ENCODE data around the gene PTRHD1. TPM values are rescaled to one million over a fixed set of nuclear protein-coding genes. Genes with fewer than 3 reads are reported as not detected.
"Not testable (repeated sequence)": the region's sequence is repeated elsewhere in the genome, so short reads cannot be mapped to it uniquely, and the experiment has no call there.

Gene PTRHD1
- total and polyA plus RNA-seq, 5 donors from 2014 or later = 16.9 to 83.0 (median 52.4) TPM

- H3K27me3 Mint-ChIP-seq = no peaks in the 10 kb centered on the region
- H3K36me3 Mint-ChIP-seq = peaks cover 28% of the 10 kb centered on the region
- Histone ChIP-seq H3K4me1 (ENCODE audit: control insufficient read depth, insufficient read depth, low read length, poor library complexity, severe bottlenecking) (peaks cover 4% of the 10 kb centered on the region), H3K27me3 (ENCODE audit: control insufficient read depth, insufficient read depth, low read length) (no peaks in the 10 kb centered on the region), H3K27ac (ENCODE audit: insufficient read depth, low read length, poor library complexity, severe bottlenecking) (no peak overlapping the region), H3K36me3 (ENCODE audit: control insufficient read depth, insufficient read depth, low read length) (peaks cover 31% of the 10 kb centered on the region), H3K4me3 (ENCODE audit: low read depth, low read length) (no peak overlapping the region), H3K9me3 (ENCODE audit: control insufficient read depth in 2 of 2, low read length in 2 of 2) (no peaks in the 10 kb centered on the region)
- DNase-seq (no peak), ATAC-seq (ENCODE audit: low read depth in 2 of 2) (no peak)
- H3K4me1 Mint-ChIP-seq = peaks cover 2 to 13% (median 8%) of the 10 kb centered on the region in 4 donors
- no peak overlapping the region for H3K4me3 Mint-ChIP-seq
- H3K27ac Mint-ChIP-seq = no peak overlapping the region
- no peaks in the 10 kb centered on the region for H3K9me3 Mint-ChIP-seq
These were observed 21.3 kb upstream of the PTRHD1 start for GRCh38 chr2:24814516-24814915.

GRCh38 chr2:24813691-24814137 is 20.5 kb upstream of the PTRHD1 start:
- no peaks in the 10 kb centered on the region for H3K27me3 Mint-ChIP-seq
- no peak for ATAC-seq (ENCODE audit: low read depth in 2 of 2)
- no peaks in the 10 kb centered on the region for H3K9me3 ChIP-seq (ENCODE audit: control insufficient read depth in 2 of 2, low read length in 2 of 2)
- no peak overlapping the region for H3K4me3 ChIP-seq (ENCODE audit: low read depth, low read length)
- DNase-seq = no peak
- peak overlapping the region in 1 of 3 donors; percentile 66 for H3K27ac Mint-ChIP-seq
- H3K4me3 Mint-ChIP-seq = no peak overlapping the region
- no peak overlapping the region for H3K27ac ChIP-seq (ENCODE audit: insufficient read depth, low read length, poor library complexity, severe bottlenecking)
- H3K27me3 ChIP-seq (ENCODE audit: control insufficient read depth, insufficient read depth, low read length) = no peaks in the 10 kb centered on the region
- H3K4me1 ChIP-seq (ENCODE audit: control insufficient read depth, insufficient read depth, low read length, poor library complexity, severe bottlenecking) = peaks cover 10% of the 10 kb centered on the region
- peaks cover 26% of the 10 kb centered on the region for H3K36me3 Mint-ChIP-seq
- peaks cover 24% of the 10 kb centered on the region for H3K36me3 ChIP-seq (ENCODE audit: control insufficient read depth, insufficient read depth, low read length)
- no peaks in the 10 kb centered on the region for H3K9me3 Mint-ChIP-seq
- H3K4me1 Mint-ChIP-seq = peaks cover 10 to 19% (median 15%) of the 10 kb centered on the region in 4 donors

- Histone ChIP-seq H3K27me3 (ENCODE audit: control insufficient read depth, insufficient read depth, low read length) (no peaks in the 10 kb centered on the region), H3K36me3 (ENCODE audit: control insufficient read depth, insufficient read depth, low read length) (no peaks in the 10 kb centered on the region), H3K9me3 (ENCODE audit: control insufficient read depth in 2 of 2, low read length in 2 of 2) (no peaks in the 10 kb centered on the region), H3K27ac (ENCODE audit: insufficient read depth, low read length, poor library complexity, severe bottlenecking) (no peak overlapping the region), H3K4me3 (ENCODE audit: low read depth, low read length) (peak overlapping the region; percentile 83), H3K4me1 (ENCODE audit: control insufficient read depth, insufficient read depth, low read length, poor library complexity, severe bottlenecking) (peaks cover 12% of the 10 kb centered on the region)
- peaks cover 0 to 5% (median 0%) of the 10 kb centered on the region in 7 donors for H3K9me3 Mint-ChIP-seq
- DNase-seq (no peak), ATAC-seq (ENCODE audit: low read depth in 2 of 2) (no peak)
- H3K4me3 Mint-ChIP-seq = peak overlapping the region; percentile 61 to 87 (median 79)
- no peaks in the 10 kb centered on the region for H3K27me3 Mint-ChIP-seq
- peaks cover 24% of the 10 kb centered on the region for H3K36me3 Mint-ChIP-seq
- peaks cover 13 to 33% (median 28%) of the 10 kb centered on the region in 4 donors for H3K4me1 Mint-ChIP-seq
- H3K27ac Mint-ChIP-seq = peak overlapping the region; percentile 75 to 82 (median 75)
These were observed 16.3 kb upstream of the PTRHD1 start for GRCh38 chr2:24809316-24810007.

- H3K4me3 ChIP-seq (ENCODE audit: low read depth, low read length) = no peak overlapping the region
- Mint-ChIP-seq H3K27me3 (no peaks in the 10 kb centered on the region), H3K4me3 (peak overlapping the region in 1 of 4 donors; percentile 32), H3K27ac (peak overlapping the region; percentile 29 to 57 (median 34)), H3K4me1 (peaks cover 8 to 43% (median 27%) of the 10 kb centered on the region in 4 donors), H3K9me3 (peaks cover 0 to 5% (median 0%) of the 10 kb centered on the region in 7 donors), H3K36me3 (peaks cover 33% of the 10 kb centered on the region)
- H3K9me3 ChIP-seq (ENCODE audit: control insufficient read depth in 2 of 2, low read length in 2 of 2) = no peaks in the 10 kb centered on the region
- DNase-seq (no peak), ATAC-seq (ENCODE audit: low read depth in 2 of 2) (no peak)
- H3K4me1 ChIP-seq (ENCODE audit: control insufficient read depth, insufficient read depth, low read length, poor library complexity, severe bottlenecking) = peaks cover 12% of the 10 kb centered on the region
- no peaks in the 10 kb centered on the region for H3K36me3 ChIP-seq (ENCODE audit: control insufficient read depth, insufficient read depth, low read length)
- no peaks in the 10 kb centered on the region for H3K27me3 ChIP-seq (ENCODE audit: control insufficient read depth, insufficient read depth, low read length)
- no peak overlapping the region for H3K27ac ChIP-seq (ENCODE audit: insufficient read depth, low read length, poor library complexity, severe bottlenecking)
These were observed 13.5 kb upstream of the PTRHD1 start for GRCh38 chr2:24806661-24807036.

GRCh38 chr2:24805811-24806660 is 12.8 kb upstream of the PTRHD1 start:
- H3K36me3 Mint-ChIP-seq = peaks cover 33% of the 10 kb centered on the region
- H3K9me3 Mint-ChIP-seq; H3K4me3 Mint-ChIP-seq; H3K27ac ChIP-seq (ENCODE audit: insufficient read depth, low read length, poor library complexity, severe bottlenecking); H3K27me3 Mint-ChIP-seq; H3K4me3 ChIP-seq (ENCODE audit: low read depth, low read length); H3K36me3 ChIP-seq (ENCODE audit: control insufficient read depth, insufficient read depth, low read length); H3K27me3 ChIP-seq (ENCODE audit: control insufficient read depth, insufficient read depth, low read length); H3K9me3 ChIP-seq (ENCODE audit: control insufficient read depth in 2 of 2, low read length in 2 of 2); ATAC-seq (ENCODE audit: low read depth in 2 of 2); DNase-seq: not testable (repeated sequence)
- H3K27ac Mint-ChIP-seq = peak overlapping the region in 2 of 3 donors; percentile 20 to 29
- peaks cover 12% of the 10 kb centered on the region for H3K4me1 ChIP-seq (ENCODE audit: control insufficient read depth, insufficient read depth, low read length, poor library complexity, severe bottlenecking)
- H3K4me1 Mint-ChIP-seq = peaks cover 8 to 43% (median 27%) of the 10 kb centered on the region in 4 donors

- peaks cover 43% of the 10 kb centered on the region for H3K36me3 Mint-ChIP-seq
- not testable (repeated sequence) for ATAC-seq (ENCODE audit: low read depth in 2 of 2); H3K27me3 Mint-ChIP-seq
These were observed 7.3 kb upstream of the PTRHD1 start for GRCh38 chr2:24800487-24800886.

GRCh38 chr2:24797644-24798043 is 4.5 kb upstream of the PTRHD1 start:
- peaks cover 0 to 4% (median 0%) of the 10 kb centered on the region in 7 donors for H3K9me3 Mint-ChIP-seq
- H3K27me3 Mint-ChIP-seq = no peaks in the 10 kb centered on the region
- H3K4me3 Mint-ChIP-seq = peak overlapping the region in 1 of 4 donors; percentile 45
- H3K4me3 ChIP-seq (ENCODE audit: low read depth, low read length) = no peak overlapping the region
- H3K27ac Mint-ChIP-seq = no peak overlapping the region
- H3K36me3 ChIP-seq (ENCODE audit: control insufficient read depth, insufficient read depth, low read length) = no peaks in the 10 kb centered on the region
- H3K9me3 ChIP-seq (ENCODE audit: control insufficient read depth in 2 of 2, low read length in 2 of 2) = no peaks in the 10 kb centered on the region
- H3K27me3 ChIP-seq (ENCODE audit: control insufficient read depth, insufficient read depth, low read length) = no peaks in the 10 kb centered on the region
- DNase-seq = no peak
- peaks cover 12% of the 10 kb centered on the region for H3K4me1 ChIP-seq (ENCODE audit: control insufficient read depth, insufficient read depth, low read length, poor library complexity, severe bottlenecking)
- no peak for ATAC-seq (ENCODE audit: low read depth in 2 of 2)
- peaks cover 25% of the 10 kb centered on the region for H3K36me3 Mint-ChIP-seq
- H3K4me1 Mint-ChIP-seq = peaks cover 11 to 33% (median 17%) of the 10 kb centered on the region in 4 donors
- H3K27ac ChIP-seq (ENCODE audit: insufficient read depth, low read length, poor library complexity, severe bottlenecking) = no peak overlapping the region

More at GRCh38 chr2:24800487-24800886, 7.3 kb upstream of the PTRHD1 start:
- not testable (repeated sequence) for H3K27me3 ChIP-seq (ENCODE audit: control insufficient read depth, insufficient read depth, low read length); H3K27ac Mint-ChIP-seq; H3K36me3 ChIP-seq (ENCODE audit: control insufficient read depth, insufficient read depth, low read length); H3K9me3 Mint-ChIP-seq; H3K27ac ChIP-seq (ENCODE audit: insufficient read depth, low read length, poor library complexity, severe bottlenecking); H3K4me1 ChIP-seq (ENCODE audit: control insufficient read depth, insufficient read depth, low read length, poor library complexity, severe bottlenecking); DNase-seq; H3K9me3 ChIP-seq (ENCODE audit: control insufficient read depth in 2 of 2, low read length in 2 of 2); H3K4me3 Mint-ChIP-seq; H3K4me3 ChIP-seq (ENCODE audit: low read depth, low read length)
- H3K4me1 Mint-ChIP-seq = peaks cover 8 to 13% (median 11%) of the 10 kb centered on the region in 4 donors

Measured in CD4-positive, CD25-positive, alpha-beta regulatory T cell (primary cell).